DMS 273 (cell line): Measurements from ENCODE around the gene GXYLT2.

ENCODE experiments used
- DNase-seq: peaks from one replicate; lab custom pipeline; 2025; ENCODE audit not compliant: unreplicated experiment; lab: John Stamatoyannopoulos, UW

GXYLT2 gene

DNA sequence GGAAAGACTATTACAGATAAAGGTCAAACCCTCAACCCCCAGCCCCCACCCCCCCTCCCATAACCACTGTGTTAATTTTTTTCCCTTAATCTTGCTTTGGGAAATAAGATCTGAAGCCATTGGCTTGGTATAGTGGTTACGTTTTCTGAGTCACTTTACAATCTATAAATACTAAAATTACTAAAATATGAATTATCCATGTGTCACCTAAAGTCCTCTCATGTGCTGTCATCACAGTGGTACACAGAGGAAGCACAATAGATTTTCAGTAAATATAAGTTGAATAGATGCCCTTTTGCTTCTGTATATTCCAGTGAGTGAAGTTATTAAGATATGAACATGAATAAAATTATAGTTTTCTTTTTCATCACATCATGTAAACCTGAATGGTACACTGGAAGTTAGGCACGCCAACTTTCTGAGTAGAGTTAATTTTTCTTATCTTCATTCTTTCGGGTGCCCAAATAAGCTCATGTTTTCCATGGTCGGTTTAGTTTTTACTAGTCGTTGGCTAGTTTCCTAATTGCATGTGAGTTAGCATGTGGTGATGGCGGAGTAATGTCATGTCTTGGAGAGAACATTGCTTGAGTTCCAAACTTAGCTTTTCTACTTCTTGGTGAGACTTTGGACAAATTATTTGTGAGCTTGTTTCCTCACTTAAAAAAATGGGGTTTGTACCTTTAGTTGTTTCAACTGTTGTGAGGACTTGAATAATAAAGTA lies 120.3 kb downstream of the GXYLT2 start:
- DNase-seq: no peak

DNA sequence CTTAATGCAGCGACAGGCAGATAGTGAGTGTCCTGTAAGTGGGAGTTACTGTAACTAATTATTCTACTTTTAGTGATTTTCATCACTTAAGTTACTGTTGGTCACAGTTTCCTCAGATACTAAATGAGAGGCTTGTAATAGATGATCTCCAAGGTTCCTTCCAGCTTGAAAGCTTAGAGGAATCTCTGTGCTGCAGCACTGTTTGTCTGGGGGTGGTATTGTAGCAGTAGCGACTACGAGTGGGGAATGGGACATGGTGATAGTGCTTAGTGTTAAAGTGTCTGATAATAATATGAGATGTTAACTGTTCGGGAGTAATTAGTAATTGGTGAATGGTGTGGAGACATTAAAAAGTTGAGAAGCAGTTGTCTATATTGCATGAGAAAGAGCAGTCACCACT lies 121.2 kb downstream of the GXYLT2 start:
- DNase-seq: no peak

DNA sequence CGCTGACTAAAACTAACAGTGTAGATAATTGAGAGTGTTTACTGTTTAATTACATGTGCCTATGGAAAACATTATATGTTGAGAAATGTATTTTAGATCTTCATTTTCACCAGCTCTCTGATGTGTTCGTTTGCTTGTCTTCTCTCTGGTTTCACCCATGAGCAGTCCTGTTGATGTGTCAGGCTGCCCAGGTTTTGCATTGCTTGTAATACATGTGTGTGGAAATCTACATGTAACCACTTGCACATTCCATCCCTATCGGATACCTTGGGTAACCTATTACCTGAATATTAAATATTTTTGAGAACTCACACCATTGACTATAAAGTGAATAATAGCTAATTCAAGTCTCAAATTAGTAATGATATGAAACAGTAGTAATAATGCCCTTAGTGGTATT lies 121.9 kb downstream of the GXYLT2 start:
- DNase-seq: no peak

DNA sequence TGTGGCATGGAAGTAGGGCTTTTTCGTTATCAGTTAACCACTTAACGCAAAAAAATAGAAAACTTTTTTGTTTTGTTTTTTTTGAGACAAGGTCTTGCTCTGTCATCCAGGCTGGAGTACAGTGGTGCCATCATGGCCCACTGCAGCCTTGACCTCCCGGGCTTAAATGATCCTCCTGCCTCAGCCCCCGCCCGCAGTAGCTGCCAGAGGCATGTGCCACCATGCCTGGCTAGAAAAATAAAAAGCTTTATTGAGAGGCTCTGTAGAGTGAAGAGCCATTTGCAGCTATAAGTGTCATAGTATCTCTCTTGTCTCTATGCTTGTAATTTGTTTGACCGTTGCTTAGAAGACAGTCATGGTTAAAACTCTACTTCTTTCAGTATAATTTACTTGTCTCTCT lies 122.3 kb downstream of the GXYLT2 start:
- DNase-seq: no peak

DNA sequence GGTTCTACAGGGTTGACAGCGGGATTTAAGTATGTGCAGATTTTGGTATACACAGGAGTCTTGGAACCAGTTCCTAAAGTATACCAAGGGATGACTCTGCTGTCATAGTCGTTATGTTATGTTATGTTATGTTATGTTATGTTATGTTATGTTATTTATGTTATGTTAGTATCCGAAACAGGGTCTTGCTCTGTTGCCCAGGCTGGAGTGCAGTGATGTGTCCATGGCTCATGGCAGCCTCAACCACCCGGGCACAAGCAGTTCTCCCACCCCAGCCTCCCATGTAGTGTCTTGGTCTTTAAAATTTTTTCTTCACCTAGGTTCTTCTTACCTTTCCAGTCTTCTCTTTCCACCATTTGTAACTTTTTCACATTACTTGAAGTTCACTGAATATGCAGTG lies 130.5 kb downstream of the GXYLT2 start:
- no peak for DNase-seq

DNA sequence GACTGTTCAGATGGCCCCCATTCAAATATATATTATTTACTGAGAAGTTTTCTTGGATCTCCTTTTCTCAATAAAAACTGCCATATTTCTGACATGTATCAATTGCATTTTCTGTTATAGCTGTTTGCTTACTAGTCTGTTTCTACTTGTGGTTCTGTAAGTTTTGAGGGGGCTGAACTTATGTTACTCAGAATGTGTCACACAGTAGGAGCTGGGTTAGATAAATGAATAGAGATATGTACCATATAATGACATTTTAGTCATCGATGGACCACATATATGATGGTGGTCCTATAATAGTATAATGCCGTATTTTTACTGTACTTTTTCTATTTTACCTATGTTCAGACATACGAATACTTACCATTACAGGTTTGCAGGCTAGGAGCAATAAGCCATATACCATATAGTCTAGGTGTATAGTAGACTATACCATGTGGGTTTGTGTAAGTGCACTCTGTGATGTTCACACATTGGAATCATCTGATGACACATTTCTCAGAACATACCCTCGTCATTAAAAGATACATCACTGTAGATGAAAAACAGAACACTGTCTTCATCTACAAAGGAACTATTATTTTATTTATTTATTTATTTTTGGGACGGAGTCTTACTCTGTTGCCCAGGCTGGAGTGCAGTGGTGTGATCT lies 131.1 kb downstream of the GXYLT2 start:
- DNase-seq: no peak

DNA sequence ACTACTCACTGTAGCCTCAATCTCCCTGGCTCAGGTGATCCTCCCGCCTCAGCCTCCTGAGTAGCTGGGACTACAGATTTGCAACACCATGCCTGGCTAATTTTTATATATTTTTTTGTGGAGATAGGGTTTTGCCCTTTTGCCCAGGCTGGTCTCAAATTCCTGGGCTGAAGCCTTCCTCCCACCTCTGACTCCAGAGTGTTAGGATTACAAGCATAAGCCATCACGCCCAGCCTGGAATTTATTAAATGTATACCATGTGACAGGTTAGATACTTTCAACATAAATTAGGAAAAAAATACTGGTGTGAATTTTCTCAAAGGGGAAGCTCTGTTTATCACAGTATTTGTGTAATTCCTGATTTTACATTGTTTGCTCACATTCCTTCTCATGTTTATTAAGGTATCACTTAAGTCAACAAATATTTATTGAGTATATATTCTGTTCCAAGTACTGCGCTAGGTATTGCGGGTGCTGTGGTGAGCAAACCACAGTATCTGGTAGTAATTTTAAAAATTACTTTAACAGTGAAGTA lies 133.5 kb downstream of the GXYLT2 start:
- DNase-seq: no peak

DNA sequence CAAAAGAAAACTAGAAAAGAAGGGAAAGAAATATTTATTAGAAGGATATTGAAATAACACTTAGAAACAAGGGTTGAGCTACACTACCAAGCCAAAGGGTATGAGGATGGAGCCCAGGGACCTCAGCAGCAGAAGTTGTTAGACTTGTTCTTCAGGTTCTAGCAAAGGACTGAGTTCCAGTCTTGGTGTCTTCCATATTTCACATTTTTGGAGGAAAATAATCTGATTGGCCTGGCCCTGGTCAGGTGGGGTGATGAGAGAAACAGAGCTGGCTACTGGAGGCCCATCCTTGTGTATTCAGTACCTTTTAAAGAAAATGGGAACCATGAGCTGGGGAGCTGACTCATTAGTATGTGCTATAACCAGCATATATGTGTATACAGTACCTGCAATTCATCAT lies 137.0 kb downstream of the GXYLT2 start:
- no peak for DNase-seq

DNA sequence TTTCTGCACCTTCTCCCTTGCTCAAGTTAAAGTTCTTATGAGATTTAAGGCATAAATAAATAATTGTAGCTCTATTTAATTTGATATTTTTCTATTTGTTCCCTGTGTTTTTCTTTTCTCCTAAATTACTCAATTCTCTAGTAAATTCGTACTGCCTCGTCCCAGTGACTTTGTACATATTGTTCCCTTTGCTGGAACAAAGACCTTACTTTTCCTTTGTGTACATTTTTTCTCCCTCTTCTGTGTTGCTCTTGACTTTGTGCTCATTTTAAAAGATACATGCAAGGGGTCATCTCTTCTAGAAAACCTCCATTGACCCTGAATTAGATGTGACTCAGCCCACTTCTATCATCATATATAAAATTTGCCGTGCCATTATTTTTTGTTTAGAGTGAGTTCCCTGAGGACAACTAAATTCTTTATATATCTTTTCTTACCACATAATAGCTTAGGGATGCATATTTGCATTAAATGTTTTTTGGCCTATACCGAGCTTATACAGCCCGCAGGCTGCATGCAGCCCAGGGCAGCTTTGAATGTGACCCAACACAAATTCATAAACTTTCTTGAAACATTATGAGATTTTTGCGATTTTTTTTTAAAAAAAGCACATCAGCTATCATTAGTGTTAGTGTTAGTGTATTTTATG lies 138.4 kb downstream of the GXYLT2 start:
- no peak for DNase-seq
